Suprapubic skin (tissue), 4 donors: ENCODE measurements around the gene WDTC1.

Experiments
- EP300 ChIP-seq: sonication (generic); formaldehyde crosslinking; IDR thresholded peaks from one replicate; pipeline ENCODE4 v1.6.1; 2017; ENCODE audit warnings: antibody characterized with exemption
- POLR2A ChIP-seq, 2 donors: fragments of 450-650 bp; IDR thresholded peaks; one replicate each; pipeline ENCODE4 v1.6.1; 2017; ENCODE audit warnings: antibody characterized with exemption in 2 of 2, mild to moderate bottlenecking in 2 of 2, moderate library complexity in 2 of 2
- POLR2AphosphoS5 ChIP-seq, 3 donors: sonication (generic); formaldehyde crosslinking; IDR thresholded peaks; one replicate each; pipeline ENCODE4 v1.6.1; 2017; ENCODE audit warnings: antibody characterized with exemption in 3 of 3
- TF ChIP-seq, protein P1 (sequence below), 2 donors: fragments of 200-600 bp in 1 of 2; fragments of 450-650 bp in 1 of 2; sonication (generic) in 1 of 2; IDR thresholded peaks; one replicate each; pipeline ENCODE4 v1.5.1; 2016 to 2019; ENCODE audit warnings: antibody characterized with exemption in 2 of 2, mild to moderate bottlenecking in 1 of 2, moderate library complexity in 1 of 2

DNA sequence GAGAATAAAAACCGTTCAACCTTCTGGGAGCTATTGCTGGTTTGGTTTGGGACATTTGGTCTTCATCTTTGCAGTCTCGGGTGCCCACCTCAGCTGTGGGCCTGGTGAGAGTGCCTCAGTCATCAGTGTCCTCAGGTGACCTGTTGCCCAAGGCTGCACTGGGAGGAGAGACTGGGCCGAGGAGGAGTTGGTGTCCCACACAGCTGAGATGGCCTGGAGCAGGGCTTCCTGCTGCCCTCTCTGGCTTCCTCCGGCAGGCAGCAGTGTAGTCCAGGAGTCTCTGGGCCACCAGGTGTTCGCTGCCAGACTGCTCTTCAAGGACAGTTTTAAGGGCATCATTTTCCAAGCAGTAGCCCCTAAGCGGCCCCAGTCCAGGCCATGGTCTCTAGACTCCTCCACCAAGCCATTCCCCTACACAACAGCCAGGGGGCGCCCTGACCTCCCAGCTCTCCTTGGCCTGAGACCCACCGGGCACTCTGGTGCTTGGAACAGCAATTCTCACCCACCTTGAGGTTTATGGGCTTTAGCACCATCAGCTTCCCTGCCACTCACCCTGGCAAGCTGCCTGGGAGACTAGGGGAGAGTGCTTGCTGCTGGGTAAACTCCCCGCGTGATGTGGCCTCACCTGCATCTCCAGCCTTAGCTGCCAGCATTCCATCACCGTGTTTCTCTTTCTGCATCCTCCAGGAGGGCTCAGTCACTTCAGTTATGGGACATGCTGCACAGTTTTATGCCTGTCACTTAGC, 98.3 kb downstream of the WDTC1 start:
- TF ChIP-seq POLR2AphosphoS5 (IDR thresholded peaks at IDR 0.05), result no peak
- TF ChIP-seq, protein P1, sequence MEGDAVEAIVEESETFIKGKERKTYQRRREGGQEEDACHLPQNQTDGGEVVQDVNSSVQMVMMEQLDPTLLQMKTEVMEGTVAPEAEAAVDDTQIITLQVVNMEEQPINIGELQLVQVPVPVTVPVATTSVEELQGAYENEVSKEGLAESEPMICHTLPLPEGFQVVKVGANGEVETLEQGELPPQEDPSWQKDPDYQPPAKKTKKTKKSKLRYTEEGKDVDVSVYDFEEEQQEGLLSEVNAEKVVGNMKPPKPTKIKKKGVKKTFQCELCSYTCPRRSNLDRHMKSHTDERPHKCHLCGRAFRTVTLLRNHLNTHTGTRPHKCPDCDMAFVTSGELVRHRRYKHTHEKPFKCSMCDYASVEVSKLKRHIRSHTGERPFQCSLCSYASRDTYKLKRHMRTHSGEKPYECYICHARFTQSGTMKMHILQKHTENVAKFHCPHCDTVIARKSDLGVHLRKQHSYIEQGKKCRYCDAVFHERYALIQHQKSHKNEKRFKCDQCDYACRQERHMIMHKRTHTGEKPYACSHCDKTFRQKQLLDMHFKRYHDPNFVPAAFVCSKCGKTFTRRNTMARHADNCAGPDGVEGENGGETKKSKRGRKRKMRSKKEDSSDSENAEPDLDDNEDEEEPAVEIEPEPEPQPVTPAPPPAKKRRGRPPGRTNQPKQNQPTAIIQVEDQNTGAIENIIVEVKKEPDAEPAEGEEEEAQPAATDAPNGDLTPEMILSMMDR (IDR thresholded peaks at IDR 0.05), result peak; percentile 61 to 88
- no peak for TF ChIP-seq POLR2A (IDR thresholded peaks at IDR 0.05)
- TF ChIP-seq EP300, result no peak
